ENCODE data around the gene FOSL2.

FOSL2 gene

DNA sequence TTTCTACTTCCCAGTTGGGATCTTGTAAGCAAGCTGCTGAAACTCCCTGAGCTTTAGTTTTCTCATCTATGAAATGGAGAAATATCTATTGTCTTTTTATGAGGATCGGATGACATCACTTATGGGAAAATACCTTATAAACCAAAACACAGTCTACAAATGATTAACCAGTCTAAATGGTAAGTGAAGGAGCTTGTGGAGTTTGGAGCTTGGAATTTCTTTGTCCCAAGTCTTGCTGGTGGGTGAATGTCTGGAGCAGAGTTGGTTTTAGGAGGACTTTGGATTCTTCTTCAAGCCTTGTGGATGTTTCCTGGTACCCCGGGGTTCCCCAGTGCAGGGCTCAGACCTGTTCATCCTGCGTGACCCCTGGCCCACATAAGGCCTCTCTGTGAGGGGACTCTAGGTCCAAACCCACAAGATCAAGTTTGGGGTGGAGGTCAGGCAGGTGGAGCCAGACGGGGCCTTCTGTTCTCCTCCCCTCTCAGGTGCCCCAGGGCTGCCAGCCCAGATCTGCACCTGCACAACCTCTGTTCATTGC lies 43.2 kb downstream of the FOSL2 start:
- TF ChIP-seq, protein P1, sequence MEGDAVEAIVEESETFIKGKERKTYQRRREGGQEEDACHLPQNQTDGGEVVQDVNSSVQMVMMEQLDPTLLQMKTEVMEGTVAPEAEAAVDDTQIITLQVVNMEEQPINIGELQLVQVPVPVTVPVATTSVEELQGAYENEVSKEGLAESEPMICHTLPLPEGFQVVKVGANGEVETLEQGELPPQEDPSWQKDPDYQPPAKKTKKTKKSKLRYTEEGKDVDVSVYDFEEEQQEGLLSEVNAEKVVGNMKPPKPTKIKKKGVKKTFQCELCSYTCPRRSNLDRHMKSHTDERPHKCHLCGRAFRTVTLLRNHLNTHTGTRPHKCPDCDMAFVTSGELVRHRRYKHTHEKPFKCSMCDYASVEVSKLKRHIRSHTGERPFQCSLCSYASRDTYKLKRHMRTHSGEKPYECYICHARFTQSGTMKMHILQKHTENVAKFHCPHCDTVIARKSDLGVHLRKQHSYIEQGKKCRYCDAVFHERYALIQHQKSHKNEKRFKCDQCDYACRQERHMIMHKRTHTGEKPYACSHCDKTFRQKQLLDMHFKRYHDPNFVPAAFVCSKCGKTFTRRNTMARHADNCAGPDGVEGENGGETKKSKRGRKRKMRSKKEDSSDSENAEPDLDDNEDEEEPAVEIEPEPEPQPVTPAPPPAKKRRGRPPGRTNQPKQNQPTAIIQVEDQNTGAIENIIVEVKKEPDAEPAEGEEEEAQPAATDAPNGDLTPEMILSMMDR (IDR thresholded peaks at IDR 0.05; ENCODE audit: extremely low read depth, insufficient read depth, missing control alignments) = no peak
- in situ Hi-C loops (cut with MboI; ENCODE audit: low pct_unique_long_range_greater_than_20kb, low sequenced_read_pairs, unreplicated experiment) = no loop called here
- DNase-seq (ENCODE audit: low spot score) = no peak

- in situ Hi-C loops (cut with MboI; ENCODE audit: low pct_unique_long_range_greater_than_20kb, low sequenced_read_pairs, unreplicated experiment) = no loop called here
- no peak for DNase-seq (ENCODE audit: low spot score)
Measured at GRCh38 chr2:28436525-28437051, 43.9 kb downstream of the FOSL2 start.

GRCh38 chr2:28437149-28437835 lies 44.6 kb downstream of the FOSL2 start:
- DNase-seq (ENCODE audit: low spot score) = no peak
- TF ChIP-seq, protein P1 (IDR thresholded peaks at IDR 0.05; ENCODE audit: extremely low read depth, insufficient read depth, missing control alignments) = no peak
- in situ Hi-C loops (cut with MboI; ENCODE audit: low pct_unique_long_range_greater_than_20kb, low sequenced_read_pairs, unreplicated experiment) = no loop called here

More at GRCh38 chr2:28436525-28437051, 43.9 kb downstream of the FOSL2 start:
- TF ChIP-seq, protein P1 (IDR thresholded peaks at IDR 0.05; ENCODE audit: extremely low read depth, insufficient read depth, missing control alignments) = no peak

- in situ Hi-C loops (cut with MboI; ENCODE audit: low pct_unique_long_range_greater_than_20kb, low sequenced_read_pairs, unreplicated experiment) = no loop called here
- no peak for DNase-seq (ENCODE audit: low spot score)
- TF ChIP-seq, protein P1 (IDR thresholded peaks at IDR 0.05; ENCODE audit: extremely low read depth, insufficient read depth, missing control alignments) = no peak
Measured at GRCh38 chr2:28437918-28438317, 45.3 kb downstream of the FOSL2 start.

- TF ChIP-seq, protein P1 (IDR thresholded peaks at IDR 0.05; ENCODE audit: extremely low read depth, insufficient read depth, missing control alignments) = no peak
- DNase-seq (ENCODE audit: low spot score) = no peak
- in situ Hi-C loops (cut with MboI; ENCODE audit: low pct_unique_long_range_greater_than_20kb, low sequenced_read_pairs, unreplicated experiment) = no loop called here
Measured at GRCh38 chr2:28438532-28439063, 45.9 kb downstream of the FOSL2 start.

DNA sequence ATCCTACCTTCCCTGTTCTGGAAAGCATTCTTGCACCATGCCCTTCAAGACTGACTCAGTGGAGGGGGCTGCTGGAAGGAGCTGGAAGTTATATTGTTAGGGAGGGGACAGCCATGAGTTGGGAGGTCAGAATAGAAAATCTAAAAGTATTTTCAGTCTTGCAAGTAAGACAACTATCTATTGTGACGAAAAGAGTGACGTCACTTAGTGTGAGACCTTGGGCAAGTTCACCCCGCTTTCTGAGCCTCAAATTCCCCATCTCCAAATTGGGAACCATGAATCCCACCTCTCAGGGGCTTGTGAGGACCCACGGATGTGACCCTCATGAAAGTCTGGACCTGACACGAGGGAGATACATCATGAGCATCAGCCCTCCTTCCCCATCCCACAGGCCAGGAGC lies 46.5 kb downstream of the FOSL2 start:
- TF ChIP-seq, protein P1 (IDR thresholded peaks at IDR 0.05; ENCODE audit: extremely low read depth, insufficient read depth, missing control alignments) = no peak
- no peak for DNase-seq (ENCODE audit: low spot score)
- in situ Hi-C loops (cut with MboI; ENCODE audit: low pct_unique_long_range_greater_than_20kb, low sequenced_read_pairs, unreplicated experiment) = no loop called here

Data from GM13977 (cell line).